Body of pancreas (tissue), 4 donors: ENCODE measurements around the gene ATP8A2.

Source experiments
- CTCF ChIP-seq, 7 experiments: fragments of 450-650 bp in 4 of 7; fragments of 200-600 bp in 3 of 7; sonication (generic) in 3 of 7; IDR thresholded peaks; one replicate each; pipeline ENCODE4 v1.5.1; 2016 to 2019; ENCODE audit warnings: antibody characterized with exemption in 7 of 7
- POLR2A ChIP-seq, 3 donors: fragments of 450-650 bp; IDR thresholded peaks; one replicate each; pipeline ENCODE4 v1.6.1; 2016; ENCODE audit warnings: antibody characterized with exemption in 3 of 3, mild to moderate bottlenecking in 2 of 3

GRCh38 chr13:25871389-25872125, 499.8 kb downstream of the ATP8A2 start:
- no peak for TF ChIP-seq CTCF (IDR thresholded peaks at IDR 0.05)
- no peak for TF ChIP-seq POLR2A (IDR thresholded peaks at IDR 0.05)
